Stimulated activated CD8-positive, alpha-beta memory T cell treated with anti-CD3 and anti-CD28 coated beads, Interleukin-12 subunit alpha, Interleukin-12 subunit beta, amount 100 ng/mL, for 4 hours (primary cell): Measurements from ENCODE around the gene ADCY1.
"Not testable (repeated sequence)": the region's sequence is repeated elsewhere in the genome, so short reads cannot be mapped to it uniquely, and the experiment has no call there.

ENCODE experiments used
- DNase-seq: peaks from one replicate; pipeline ENCODE4 v3.0.0-alpha.2; 2020; ENCODE audit warnings: low read depth

ADCY1 gene

DNA sequence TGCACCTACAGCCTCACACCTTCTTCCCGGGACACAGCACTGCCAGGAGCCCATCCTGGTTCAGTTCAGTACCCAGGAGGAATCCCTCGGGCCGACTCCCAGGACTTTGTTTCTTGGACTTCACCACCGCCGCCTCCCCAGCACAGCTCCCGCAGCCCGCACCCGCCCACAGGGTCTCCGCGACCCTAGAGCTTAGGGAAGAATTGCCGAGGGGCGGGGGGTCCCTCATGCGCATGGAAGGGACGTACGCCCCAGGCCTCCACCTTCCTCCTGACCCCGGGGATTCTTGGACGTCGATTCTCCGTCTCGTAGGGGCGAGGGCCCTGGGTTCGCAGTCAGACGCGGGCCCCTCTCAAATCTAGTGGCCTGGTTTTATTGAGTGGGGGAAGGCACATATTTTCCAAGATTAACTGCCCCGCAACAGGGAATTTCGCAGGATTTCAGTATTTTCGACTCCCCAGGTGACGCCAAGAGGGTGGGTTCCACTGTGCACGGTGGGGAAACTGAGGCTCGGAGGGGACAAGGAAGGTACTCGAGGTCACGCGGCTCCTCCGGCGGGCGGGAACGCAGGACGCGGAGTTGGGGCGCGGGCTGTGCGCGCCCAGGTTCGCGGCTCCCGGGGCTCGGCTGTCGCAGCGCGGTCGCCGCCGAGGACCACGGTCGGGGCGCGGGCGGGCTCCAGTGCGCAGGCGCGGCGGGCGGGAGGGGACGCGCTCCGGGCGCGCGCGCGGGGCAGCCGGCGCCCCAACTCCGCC is at the start of gene ADCY1:
Gene ADCY1 (plus strand): TSS at position 708 of the 755 bp plus-strand sequence. CDS start 176 bp downstream, outside the sequence.
- DNase-seq, result no peak

GRCh38 chr7:45524445-45524844 is 49.7 kb upstream of the ADCY1 start:
- no peak for DNase-seq

DNA sequence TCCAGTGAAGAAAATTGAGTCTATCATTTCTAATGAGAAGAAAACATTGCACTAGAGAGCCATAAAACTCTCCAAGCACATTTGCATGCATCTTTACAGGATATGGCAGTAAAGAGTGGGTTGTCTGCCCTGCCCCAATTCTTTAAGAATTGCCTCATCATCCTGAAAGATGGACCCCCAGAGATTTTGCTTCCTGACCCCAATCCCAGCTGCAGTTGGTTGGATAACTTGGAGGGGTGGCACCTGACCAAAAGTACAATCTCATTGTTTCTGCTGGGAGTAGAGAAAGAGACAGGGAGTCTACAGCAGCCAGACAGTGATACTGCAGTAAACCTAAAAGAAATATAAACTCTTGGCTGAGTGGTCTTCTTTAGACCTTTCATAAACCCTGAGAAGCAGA is 49.1 kb upstream of the ADCY1 start:
- DNase-seq, result no peak

- no peak for DNase-seq
Measured at GRCh38 chr7:45543473-45543872, 30.7 kb upstream of the ADCY1 start.

DNA sequence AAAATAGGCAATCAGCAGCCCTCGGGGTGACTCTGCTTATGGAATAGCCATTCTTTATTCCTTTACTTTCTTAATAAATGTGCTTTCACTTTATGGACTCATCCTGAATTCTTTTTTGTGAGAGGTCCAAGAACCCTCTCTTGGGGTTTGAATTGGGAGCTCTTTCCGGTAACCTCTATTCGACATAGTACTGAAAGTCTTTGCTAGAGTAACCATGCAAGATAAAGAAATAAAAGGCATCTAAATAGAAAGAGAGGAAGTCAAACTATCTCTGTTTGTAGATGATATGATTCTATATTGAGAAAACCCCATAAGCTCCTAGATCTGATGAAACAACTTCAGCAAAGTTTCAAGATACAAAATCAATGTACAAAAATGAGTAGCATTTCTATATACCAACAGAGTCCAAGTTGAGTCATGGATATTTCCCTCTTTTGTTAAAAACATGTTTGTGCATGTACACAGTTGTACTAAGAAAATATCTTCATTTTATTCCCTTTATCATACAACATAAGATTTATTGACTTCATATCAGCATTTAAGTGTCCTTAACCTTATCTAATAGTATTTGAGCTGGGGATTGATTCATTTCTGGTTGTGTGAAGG is 29.0 kb upstream of the ADCY1 start:
- DNase-seq, result not testable (repeated sequence)

GRCh38 chr7:45548917-45549316 is 25.3 kb upstream of the ADCY1 start:
- DNase-seq, result not testable (repeated sequence)

DNA sequence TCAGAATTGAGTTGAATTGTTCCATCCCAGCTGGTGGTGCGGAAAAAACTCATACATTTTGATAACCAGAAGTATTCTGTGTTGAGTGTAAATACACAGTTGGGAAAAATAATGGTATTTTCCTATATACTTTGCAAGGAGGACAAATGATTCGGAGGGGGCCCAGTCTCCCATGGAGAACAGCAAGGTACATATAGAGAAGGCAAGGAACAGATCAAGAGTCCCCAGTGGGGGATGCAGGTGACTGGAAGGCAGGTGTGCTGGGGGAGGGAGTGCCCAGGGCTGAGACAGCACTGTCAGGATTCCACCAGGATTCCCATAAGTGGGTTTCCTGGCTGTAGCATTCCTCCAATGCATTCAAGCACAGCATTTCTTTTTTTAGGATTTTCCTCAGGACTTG is 10.8 kb upstream of the ADCY1 start:
- DNase-seq, result no peak

DNA sequence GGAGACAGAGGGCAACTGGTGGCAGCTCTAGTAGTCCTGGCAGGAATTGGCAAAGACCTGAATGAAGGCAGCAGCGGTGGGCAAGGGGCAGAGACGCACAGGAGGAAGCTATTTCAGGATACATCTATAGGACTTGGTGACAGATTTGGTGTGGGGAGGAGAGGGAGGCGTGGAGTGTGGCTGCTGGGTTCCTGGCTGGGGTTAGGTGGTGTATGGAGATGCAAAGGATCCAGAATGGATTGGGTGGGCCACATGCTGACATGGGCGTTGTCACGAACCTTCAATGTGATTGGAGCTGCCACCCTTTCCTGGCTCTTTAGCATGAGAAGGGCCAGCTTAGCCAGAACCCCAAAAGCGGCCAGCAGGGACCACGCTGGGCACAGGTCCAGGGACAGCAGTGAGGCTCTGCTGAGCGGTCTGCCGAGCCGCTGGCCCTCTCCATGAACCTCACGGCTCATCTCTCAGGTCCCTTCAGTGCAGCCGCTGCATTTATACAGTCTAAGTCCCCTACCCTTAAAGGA is 10.2 kb upstream of the ADCY1 start:
- DNase-seq, result no peak

DNA sequence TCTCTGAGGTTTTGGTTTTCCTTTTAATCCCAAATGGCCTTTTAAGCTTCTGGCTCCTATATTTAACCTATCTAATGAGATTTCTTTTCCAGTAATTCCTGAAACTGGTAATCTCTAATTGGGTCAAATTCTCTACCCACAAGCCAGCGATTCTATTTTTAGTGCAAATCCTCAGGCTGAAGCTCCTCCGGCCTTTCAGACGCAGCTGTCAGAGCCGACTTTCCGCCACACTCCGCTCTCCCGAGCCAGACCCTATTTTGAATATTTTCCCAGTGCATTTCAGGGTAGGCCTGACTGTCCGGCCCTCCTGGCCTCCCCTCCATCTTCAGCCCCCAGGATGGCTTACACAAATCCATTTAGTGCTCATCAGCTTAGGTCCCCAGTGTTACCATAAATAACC is 9.7 kb upstream of the ADCY1 start:
- no peak for DNase-seq

DNA sequence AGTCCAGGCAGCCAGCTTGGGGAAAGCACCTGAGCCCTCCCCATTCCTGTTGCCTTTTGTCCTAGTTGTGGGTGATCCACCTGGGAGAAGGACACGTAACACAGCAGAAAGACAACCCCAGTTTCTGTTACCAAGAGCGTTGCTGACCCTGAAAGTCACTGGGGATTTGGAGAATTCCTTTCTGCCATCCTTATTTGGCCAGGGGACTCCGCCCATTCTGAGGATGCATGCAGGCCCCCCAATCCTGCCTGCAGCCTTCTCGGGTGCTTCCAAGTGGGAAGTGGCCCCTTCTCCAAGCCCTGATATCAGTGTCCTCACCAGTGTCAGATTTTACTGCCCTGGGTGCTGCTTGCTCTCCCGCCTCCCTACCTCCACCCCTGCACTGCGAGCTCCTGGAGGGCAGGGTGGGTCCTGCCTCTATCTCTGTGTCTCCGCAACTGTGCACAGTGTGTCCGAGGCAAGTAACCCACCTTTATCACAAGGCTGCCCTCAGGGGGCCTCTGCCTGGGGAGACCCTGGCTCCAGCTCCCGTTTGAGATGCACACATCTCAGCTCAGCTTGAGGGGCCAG is 9.2 kb upstream of the ADCY1 start:
- no peak for DNase-seq

DNA sequence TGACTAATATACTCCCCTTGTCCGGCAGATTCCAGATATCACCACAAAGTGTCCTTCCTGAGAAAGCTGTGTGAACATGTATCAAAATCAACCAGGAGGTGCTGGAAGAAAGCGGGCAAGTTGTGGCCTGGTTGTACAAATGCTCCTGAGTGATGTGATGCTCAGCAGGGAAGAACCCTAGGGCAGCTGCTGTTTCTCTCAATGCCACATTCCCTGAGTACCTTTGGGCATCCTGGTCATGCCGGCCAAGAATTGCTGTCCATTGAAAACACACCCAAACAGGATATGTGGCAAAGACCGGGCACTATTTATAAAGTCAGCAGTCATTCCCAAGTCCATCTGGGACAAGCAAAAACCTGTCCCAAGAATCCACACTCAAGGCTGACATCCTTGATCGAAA is 7.8 kb upstream of the ADCY1 start:
- DNase-seq, result no peak

DNA sequence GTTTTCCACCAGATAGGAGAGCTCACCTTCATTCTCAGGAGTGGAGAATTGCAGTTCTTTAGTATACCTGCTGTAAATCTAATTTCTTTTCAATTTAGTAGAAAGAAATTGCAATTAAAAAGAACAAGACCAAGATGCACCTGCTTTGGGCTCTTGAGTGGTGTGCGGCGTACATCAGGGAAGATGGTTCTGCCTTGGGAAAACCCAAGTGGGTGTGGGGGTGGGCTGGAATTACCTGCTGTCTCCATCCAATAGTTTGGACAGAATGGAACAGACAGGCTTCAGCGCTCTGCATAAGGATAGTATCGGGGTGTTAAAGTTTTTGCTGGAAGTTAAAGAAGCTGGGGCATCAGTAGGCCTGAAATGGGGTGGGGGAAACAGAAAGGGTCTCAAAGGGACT is 7.2 kb upstream of the ADCY1 start:
- DNase-seq, result no peak

GRCh38 chr7:45567713-45568112 is 6.5 kb upstream of the ADCY1 start:
- no peak for DNase-seq

DNA sequence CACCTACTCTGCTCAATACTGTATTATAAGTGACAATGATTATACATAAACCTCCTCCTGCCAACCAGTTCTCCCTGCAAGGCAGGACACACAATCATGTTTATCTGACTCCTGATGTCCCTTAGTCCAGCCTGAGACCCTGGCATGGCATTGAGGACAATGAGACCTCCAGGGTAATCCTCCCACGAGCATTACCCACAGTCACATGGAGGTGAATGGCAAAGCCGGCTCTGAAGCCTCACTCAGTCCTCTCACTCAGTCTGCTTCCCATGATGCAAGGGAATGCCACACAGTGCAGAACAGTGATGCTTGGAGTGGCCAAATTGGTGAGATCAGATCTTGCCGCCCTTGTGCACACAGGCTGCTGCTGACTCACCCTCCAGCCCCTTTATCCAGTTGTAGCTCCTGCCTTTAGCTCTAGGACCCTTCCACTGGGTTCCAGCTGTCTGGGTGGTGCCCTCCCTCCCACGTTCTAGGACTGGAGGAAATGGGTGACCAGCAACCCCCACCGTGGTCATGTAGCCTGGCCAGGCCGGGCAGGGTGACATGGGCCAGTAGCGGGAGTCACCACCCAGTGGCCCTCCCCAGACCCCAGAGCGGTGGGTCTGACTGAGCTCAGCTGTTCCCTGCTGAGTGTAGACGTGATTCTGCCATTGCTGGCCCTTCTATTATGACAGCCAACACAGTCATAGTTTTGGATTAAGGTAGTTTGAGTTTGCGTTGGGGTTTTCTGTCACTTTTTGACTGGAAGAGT is 5.5 kb upstream of the ADCY1 start:
- no peak for DNase-seq

- DNase-seq, result no peak
Measured at GRCh38 chr7:45569290-45569685, 4.9 kb upstream of the ADCY1 start.

DNA sequence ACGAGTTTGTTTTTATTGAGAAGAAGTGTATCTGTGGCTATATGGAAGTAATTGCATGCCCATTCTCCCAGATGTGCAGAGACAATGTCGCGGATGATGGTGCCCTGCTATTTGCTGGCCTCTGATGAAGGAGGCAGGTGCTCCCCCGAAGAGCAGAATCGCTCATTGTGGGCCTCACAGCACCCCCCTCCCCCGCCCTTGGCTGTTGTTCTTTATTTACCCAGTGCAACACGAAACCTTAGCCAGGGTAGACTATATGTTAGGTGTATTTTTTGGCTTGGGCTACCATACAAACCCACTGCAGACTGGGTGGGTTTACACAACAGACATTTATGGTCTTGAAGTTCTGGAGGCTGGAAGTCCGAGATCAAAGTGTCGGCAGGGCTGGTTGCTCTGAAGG is 3.4 kb upstream of the ADCY1 start:
- DNase-seq, result no peak

- no peak for DNase-seq
Measured at GRCh38 chr7:45573204-45573603, 964 bp upstream of the ADCY1 start.

GRCh38 chr7:45574416-45574668 is 174 bp downstream of the ADCY1 start:
- no peak for DNase-seq

GRCh38 chr7:45574669-45575500 is 717 bp downstream of the ADCY1 start:
- DNase-seq, result no peak

DNA sequence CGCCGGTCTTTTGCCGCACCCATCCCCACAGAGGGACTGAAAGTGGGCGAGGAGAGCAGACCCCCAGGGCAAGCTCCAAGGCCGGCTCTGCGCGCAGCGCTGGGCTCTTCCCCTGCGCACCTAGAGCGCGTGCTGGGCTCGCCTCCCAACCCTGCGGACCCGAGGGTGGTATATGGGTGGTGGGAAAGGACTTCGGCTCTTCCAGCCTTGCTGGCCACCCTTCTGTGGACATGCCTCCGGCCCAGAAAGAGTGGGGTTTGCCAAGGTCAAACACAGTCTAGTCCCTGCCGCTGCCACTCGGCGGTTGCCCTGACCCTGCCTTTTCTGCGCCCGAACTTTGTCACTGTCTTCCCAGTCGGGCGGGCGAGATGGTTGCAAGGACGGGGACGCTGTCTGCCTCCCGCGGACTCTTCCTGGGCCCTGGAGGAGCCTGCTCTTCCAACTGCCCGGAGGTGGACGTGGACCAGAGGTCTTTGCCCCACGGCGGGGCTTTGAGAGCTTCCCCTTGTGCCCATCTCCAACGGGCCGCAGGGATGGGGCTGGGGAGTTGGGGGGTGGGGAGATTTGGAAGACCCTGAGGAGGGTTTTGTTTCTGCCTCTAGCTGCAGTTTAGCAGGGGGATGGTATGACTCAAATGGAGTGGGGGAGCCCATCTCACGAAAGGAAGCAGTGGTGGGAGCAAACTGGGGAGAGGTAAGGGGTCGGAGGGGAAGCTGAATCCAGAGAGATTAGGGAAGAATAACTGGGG is 1.5 kb downstream of the ADCY1 start:
- DNase-seq, result no peak

DNA sequence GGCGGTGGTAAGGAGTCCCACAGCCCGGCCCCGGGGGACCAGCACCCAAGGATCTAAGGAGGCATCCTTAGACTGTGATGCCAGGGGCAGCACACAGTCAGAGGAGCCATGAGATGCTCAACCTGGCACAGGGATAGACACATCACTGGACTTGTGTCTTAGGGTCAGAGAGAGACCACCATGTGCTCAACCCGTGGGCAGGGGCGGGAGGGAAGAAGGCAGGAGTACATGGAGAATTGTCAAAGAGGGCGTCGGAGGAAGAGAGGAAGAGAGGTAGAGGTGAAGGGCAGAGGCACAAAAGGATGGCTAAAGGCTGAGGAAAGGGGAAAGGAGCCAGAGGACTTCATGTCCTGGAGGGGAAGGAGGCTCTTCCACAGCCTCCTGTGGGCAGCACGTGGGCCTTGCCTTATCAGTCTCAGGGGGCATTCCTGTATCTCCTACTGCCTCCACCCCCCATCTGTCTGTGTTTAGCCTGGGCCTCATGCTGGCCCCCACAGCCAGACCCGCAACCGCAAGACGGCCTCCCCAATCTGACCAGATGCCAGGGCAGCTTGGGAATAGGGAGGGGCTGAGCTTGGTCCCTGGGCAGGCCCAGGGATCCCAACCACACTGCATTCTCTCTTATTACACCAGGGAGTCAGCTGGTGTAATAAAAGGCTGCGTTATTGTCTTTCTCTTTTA is 2.2 kb downstream of the ADCY1 start:
- DNase-seq, result no peak
